ENCODE results near the gene SLC8A1. TPM values are rescaled to one million over a fixed set of nuclear protein-coding genes. Genes with fewer than 3 reads are reported as not detected.

SLC8A1 gene
- total and polyA plus RNA-seq, 2 donors (not counting 1 experiment from before 2014, with no cell fraction given): 0.07 to 0.20 TPM

DNA sequence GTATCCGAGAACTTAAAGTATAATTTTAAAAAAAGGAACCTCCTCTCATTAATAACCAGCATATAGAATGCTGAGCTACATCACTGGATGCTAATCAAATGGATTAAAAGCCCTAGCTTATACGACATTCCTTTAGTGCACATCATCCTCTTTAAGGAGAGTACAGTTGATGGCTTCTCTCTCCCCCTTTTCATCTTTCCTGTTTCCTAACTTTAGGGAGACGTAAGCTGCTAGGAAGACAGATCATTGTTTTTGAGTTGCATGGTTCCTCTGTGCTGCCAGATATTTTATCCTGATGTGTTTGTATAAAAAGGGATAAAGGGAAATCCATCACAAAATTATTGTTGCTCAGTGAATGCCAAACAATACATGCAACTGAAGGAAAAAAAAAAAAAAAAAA lies 94.2 kb downstream of the SLC8A1 start:
- H3K9me3 Mint-ChIP-seq (ENCODE audit: insufficient read depth): no peaks in the 10 kb centered on the region
- no peaks in the 10 kb centered on the region for H3K4me1 Mint-ChIP-seq
- CTCF ChIA-PET: no interaction called here
- no peak overlapping the region for H3K4me3 Mint-ChIP-seq
- Histone ChIP-seq H3K4me1 (ENCODE audit: control insufficient read depth in 2 of 2, insufficient read depth in 2 of 2, low read length in 2 of 2) (no peaks in the 10 kb centered on the region), H3K27me3 (replicated peaks in 1 of 4; ENCODE audit: control extremely low read depth in 1 of 4, control insufficient read depth in 3 of 4, insufficient read depth in 4 of 4, low read length in 3 of 4) (no peaks in the 10 kb centered on the region), H3K4me2 (replicated peaks; ENCODE audit: low read depth, low read length, poor library complexity, severe bottlenecking) (no peak overlapping the region), H4K20me1 (ENCODE audit: control insufficient read depth, insufficient read depth, low read length, poor library complexity, severe bottlenecking) (no peaks in the 10 kb centered on the region), H3K36me3 (replicated peaks in 1 of 2; ENCODE audit: control extremely low read depth in 1 of 2, control insufficient read depth in 1 of 2, extremely low read depth in 1 of 2, insufficient read depth in 2 of 2, low read length in 1 of 2) (no peaks in the 10 kb centered on the region), H3K4me3 (ENCODE audit: control extremely low read depth in 1 of 5, extremely low read depth in 1 of 5, insufficient read depth in 1 of 5, low read depth in 2 of 5, low read length in 4 of 5) (no peak overlapping the region), H3K9ac (ENCODE audit: low read length) (no peak overlapping the region), H3K27ac (ENCODE audit: low read length in 2 of 2) (no peak overlapping the region), H3K79me2 (ENCODE audit: control insufficient read depth, insufficient read depth, low read length) (no peaks in the 10 kb centered on the region), H2AFZ (ENCODE audit: insufficient read depth, low read depth, low read length, poor library complexity, severe bottlenecking) (no peak overlapping the region), H3K9me3 (ENCODE audit: control extremely low read depth in 1 of 3, control insufficient read depth in 2 of 3, insufficient read depth in 1 of 3, low read length in 2 of 3) (no peaks in the 10 kb centered on the region)
- WGBS (ENCODE audit: insufficient coverage): no CpG with 5 or more reads among the region's 3 CpGs
- no peak for ATAC-seq (ENCODE audit: low read depth)
- intact Hi-C loops (cut with micrococcal nuclease): no loop called here
- TF ChIP-seq EZH2 (IDR thresholded peaks at IDR 0.05; ENCODE audit: borderline replicate concordance, insufficient read depth, low read depth, low read length, poor library complexity, severe bottlenecking): no peak
- TF ChIP-seq, protein P1, sequence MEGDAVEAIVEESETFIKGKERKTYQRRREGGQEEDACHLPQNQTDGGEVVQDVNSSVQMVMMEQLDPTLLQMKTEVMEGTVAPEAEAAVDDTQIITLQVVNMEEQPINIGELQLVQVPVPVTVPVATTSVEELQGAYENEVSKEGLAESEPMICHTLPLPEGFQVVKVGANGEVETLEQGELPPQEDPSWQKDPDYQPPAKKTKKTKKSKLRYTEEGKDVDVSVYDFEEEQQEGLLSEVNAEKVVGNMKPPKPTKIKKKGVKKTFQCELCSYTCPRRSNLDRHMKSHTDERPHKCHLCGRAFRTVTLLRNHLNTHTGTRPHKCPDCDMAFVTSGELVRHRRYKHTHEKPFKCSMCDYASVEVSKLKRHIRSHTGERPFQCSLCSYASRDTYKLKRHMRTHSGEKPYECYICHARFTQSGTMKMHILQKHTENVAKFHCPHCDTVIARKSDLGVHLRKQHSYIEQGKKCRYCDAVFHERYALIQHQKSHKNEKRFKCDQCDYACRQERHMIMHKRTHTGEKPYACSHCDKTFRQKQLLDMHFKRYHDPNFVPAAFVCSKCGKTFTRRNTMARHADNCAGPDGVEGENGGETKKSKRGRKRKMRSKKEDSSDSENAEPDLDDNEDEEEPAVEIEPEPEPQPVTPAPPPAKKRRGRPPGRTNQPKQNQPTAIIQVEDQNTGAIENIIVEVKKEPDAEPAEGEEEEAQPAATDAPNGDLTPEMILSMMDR (IDR thresholded peaks at IDR 0.05): no peak
- no peaks in the 10 kb centered on the region for H3K27me3 Mint-ChIP-seq
- no peak for DNase-seq
- POLR2A ChIA-PET: no interaction called here
- no peak overlapping the region for H3K27ac Mint-ChIP-seq

DNA sequence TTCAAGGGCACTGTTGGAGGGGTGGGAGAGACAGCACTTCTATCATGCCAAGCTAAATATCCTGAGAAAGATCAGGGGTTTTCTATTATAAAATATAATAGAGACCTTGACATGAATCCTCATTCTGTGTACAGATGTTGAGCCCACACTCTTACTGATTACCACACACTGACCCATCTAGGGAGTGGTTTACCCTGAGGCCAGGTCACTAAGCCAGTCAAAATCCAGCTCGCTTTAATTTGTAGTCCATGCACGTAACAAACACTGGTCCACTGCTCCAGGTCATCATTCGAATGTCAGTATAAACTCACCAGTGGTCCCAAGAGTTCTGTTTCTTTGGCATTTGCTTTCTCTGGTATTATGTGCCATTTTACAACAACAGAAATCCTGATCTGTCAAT lies 96.4 kb downstream of the SLC8A1 start:
- no peak overlapping the region for H3K4me2 ChIP-seq (replicated peaks; ENCODE audit: low read depth, low read length, poor library complexity, severe bottlenecking)
- no peaks in the 10 kb centered on the region for H3K36me3 ChIP-seq (replicated peaks in 1 of 2; ENCODE audit: control extremely low read depth in 1 of 2, control insufficient read depth in 1 of 2, extremely low read depth in 1 of 2, insufficient read depth in 2 of 2, low read length in 1 of 2)
- H3K27me3 ChIP-seq (replicated peaks in 1 of 4; ENCODE audit: control extremely low read depth in 1 of 4, control insufficient read depth in 3 of 4, insufficient read depth in 4 of 4, low read length in 3 of 4): no peaks in the 10 kb centered on the region
- no peaks in the 10 kb centered on the region for H4K20me1 ChIP-seq (ENCODE audit: control insufficient read depth, insufficient read depth, low read length, poor library complexity, severe bottlenecking)
- no peak overlapping the region for H3K9ac ChIP-seq (ENCODE audit: low read length)
- CTCF ChIA-PET: no interaction called here
- H3K4me3 ChIP-seq (ENCODE audit: control extremely low read depth in 1 of 5, extremely low read depth in 1 of 5, insufficient read depth in 1 of 5, low read depth in 2 of 5, low read length in 4 of 5): no peak overlapping the region
- Mint-ChIP-seq H3K4me3 (no peak overlapping the region), H3K4me1 (no peaks in the 10 kb centered on the region), H3K9me3 (ENCODE audit: insufficient read depth) (no peaks in the 10 kb centered on the region), H3K27ac (no peak overlapping the region), H3K27me3 (no peaks in the 10 kb centered on the region)
- WGBS (ENCODE audit: insufficient coverage): 100% methylated on average over 3 of the region's 3 CpGs
- no peak overlapping the region for H2AFZ ChIP-seq (ENCODE audit: insufficient read depth, low read depth, low read length, poor library complexity, severe bottlenecking)
- no peak for TF ChIP-seq EZH2 (IDR thresholded peaks at IDR 0.05; ENCODE audit: borderline replicate concordance, insufficient read depth, low read depth, low read length, poor library complexity, severe bottlenecking)
- TF ChIP-seq, protein P1 (IDR thresholded peaks at IDR 0.05): no peak
- H3K79me2 ChIP-seq (ENCODE audit: control insufficient read depth, insufficient read depth, low read length): no peaks in the 10 kb centered on the region
- no peaks in the 10 kb centered on the region for H3K9me3 ChIP-seq (ENCODE audit: control extremely low read depth in 1 of 3, control insufficient read depth in 2 of 3, insufficient read depth in 1 of 3, low read length in 2 of 3)
- no peaks in the 10 kb centered on the region for H3K4me1 ChIP-seq (ENCODE audit: control insufficient read depth in 2 of 2, insufficient read depth in 2 of 2, low read length in 2 of 2)
- intact Hi-C loops (cut with micrococcal nuclease): no loop called here
- POLR2A ChIA-PET: no interaction called here
- no peak for ATAC-seq (ENCODE audit: low read depth)
- DNase-seq: no peak
- H3K27ac ChIP-seq (ENCODE audit: low read length in 2 of 2): no peak overlapping the region

Data from B cell (primary cell).